Keratinocyte (primary cell): Measurements from ENCODE around the gene GAMT. TPM values are rescaled to one million over a fixed set of nuclear protein-coding genes. Genes with fewer than 3 reads are reported as not detected.

Source experiments
- DNase-seq: peaks from one replicate; pipeline ENCODE4 v3.0.0-alpha.2; 2011; ENCODE audit warnings: low read depth, missing footprints, low spot score
- FAIRE-seq: peaks from 2 replicates; lab custom pipeline; 2011; peaks lifted over from hg19 to GRCh38; lab: Jason Lieb, UNC
- H2AFZ ChIP-seq: 2 replicates; pipeline ENCODE4 v1.6.0; 2012; ENCODE audit warnings: low read length, control low read depth, inconsistent platforms; ENCODE audit not compliant: control insufficient read depth
- H3K27ac ChIP-seq: 2 replicates; pipeline ENCODE4 v1.5.1; 2011; ENCODE audit warnings: low read length; ENCODE audit not compliant: control insufficient read depth, insufficient read depth
- H3K27me3 ChIP-seq: 3 replicates; pipeline ENCODE4 v1.6.0; 2011; ENCODE audit warnings: low read length; ENCODE audit not compliant: control insufficient read depth, insufficient read depth; ENCODE audit errors: extremely low read depth
- H3K36me3 ChIP-seq, 2 experiments: 2 replicates in 1 of 2; 3 replicates in 1 of 2; pipeline ENCODE4 v1.5.1; 2011; ENCODE audit warnings: low read length in 2 of 2, mild to moderate bottlenecking in 1 of 2; ENCODE audit not compliant: control insufficient read depth in 2 of 2, insufficient read depth in 2 of 2; ENCODE audit errors: extremely low read depth in 1 of 2
- H3K4me1 ChIP-seq: 3 replicates; pipeline ENCODE4 v1.5.1; 2011; ENCODE audit warnings: low read length; ENCODE audit not compliant: control insufficient read depth, insufficient read depth; ENCODE audit errors: extremely low read depth
- H3K4me2 ChIP-seq: 3 replicates; pipeline ENCODE4 v1.6.0; 2011; ENCODE audit warnings: low read depth, low read length; ENCODE audit not compliant: control insufficient read depth, insufficient read depth; ENCODE audit errors: extremely low read depth
- H3K4me3 ChIP-seq, 3 experiments: fragments of 200-600 bp in 1 of 3; sonication (generic) in 1 of 3; 2 replicates in 2 of 3; 3 replicates in 1 of 3; pipeline ENCODE4 v1.5.1; 2011 to 2016; ENCODE audit warnings: low read length in 3 of 3, mild to moderate bottlenecking in 3 of 3, control low read depth in 2 of 3, inconsistent platforms in 1 of 3, low read depth in 1 of 3, mixed read lengths in 1 of 3, mixed run types in 1 of 3, moderate library complexity in 1 of 3; ENCODE audit not compliant: control insufficient read depth in 2 of 3, insufficient read depth in 2 of 3; ENCODE audit errors: extremely low read depth in 1 of 3
- H3K79me2 ChIP-seq: 2 replicates; pipeline ENCODE4 v1.6.0; 2012; ENCODE audit warnings: low read length; ENCODE audit not compliant: control insufficient read depth, insufficient read depth
- H3K9ac ChIP-seq: 3 replicates; pipeline ENCODE4 v1.6.0; 2011; ENCODE audit warnings: low read length; ENCODE audit not compliant: control insufficient read depth, insufficient read depth; ENCODE audit errors: extremely low read depth
- H3K9me1 ChIP-seq: 3 replicates; pipeline ENCODE4 v1.6.0; 2011; ENCODE audit warnings: low read length; ENCODE audit not compliant: control insufficient read depth, insufficient read depth; ENCODE audit errors: extremely low read depth
- H3K9me3 ChIP-seq: 2 replicates; pipeline ENCODE4 v1.5.1; 2012; ENCODE audit warnings: low read depth, low read length; ENCODE audit not compliant: control insufficient read depth
- H4K20me1 ChIP-seq: 3 replicates; pipeline ENCODE4 v1.6.0; 2011; ENCODE audit warnings: low read length; ENCODE audit not compliant: control insufficient read depth, insufficient read depth; ENCODE audit errors: extremely low read depth
- CTCF ChIP-seq, 3 experiments: IDR thresholded peaks in 1 of 3; conservative IDR thresholded peaks in 1 of 3; optimal IDR thresholded peaks in 1 of 3; 2 replicates in 2 of 3; 3 replicates in 1 of 3; pipeline versions ENCODE3 to v1.5.1; 2011; ENCODE audit warnings: low read length in 3 of 3, mild to moderate bottlenecking in 3 of 3, moderate library complexity in 2 of 3, control low read depth in 1 of 3, inconsistent platforms in 1 of 3; ENCODE audit not compliant: insufficient read depth in 2 of 3; ENCODE audit errors: extremely low read depth in 1 of 3
- EZH2 ChIP-seq: IDR thresholded peaks from one replicate; pipeline ENCODE4 v1.6.1; 2012; ENCODE audit warnings: inconsistent platforms, mild to moderate bottlenecking, low read length, moderate library complexity
- dilution Hi-C: fragments of 300-500 bp; cut with MboI; formaldehyde crosslinking; loops from one replicate; pipeline ENCODE4 v1.7.0; 2020; ENCODE audit warnings: low sequenced_read_pairs; ENCODE audit not compliant: extremely low pct_ligation_motif_present
- polyA plus RNA-seq, 5 experiments: library from polyadenylated mRNA; depleted of rRNA in 3 of 5; stranded (reverse) in 3 of 5; stranded (forward) in 1 of 5; unstranded in 1 of 5; fragments of >200 nt; gene quantifications; 1 replicate in 1 of 5; 2 replicates in 3 of 5; 3 replicates in 1 of 5; pipeline versions ENCODE4 v1.2.1 to v1.2.3, GENCODE V29; 2011 to 2012; ENCODE audit warnings: missing spikeins in 2 of 5, low read depth in 1 of 5, low replicate concordance in 1 of 5

The GAMT gene
- polyA plus RNA-seq, 1 donor (not counting 4 experiments of a cell fraction or from before 2014, with no cell fraction given): 5.7 TPM

GRCh38 chr19:1433119-1434039 is 32.0 kb upstream of the GAMT start:
- DNase-seq: no peak
- H3K9me3 ChIP-seq: no peaks in the 10 kb centered on the region
- no peaks in the 10 kb centered on the region for H3K27me3 ChIP-seq
- TF ChIP-seq CTCF (optimal IDR thresholded peaks at IDR 0.05 in 1 of 3, IDR thresholded peaks at IDR 0.05 in 1 of 3, conservative IDR thresholded peaks at IDR 0.05 in 1 of 3; ENCODE audit: extremely low read depth in 1 of 3, insufficient read depth in 2 of 3, low read length in 3 of 3): no peak
- no peak for TF ChIP-seq EZH2
- H4K20me1 ChIP-seq: no peaks in the 10 kb centered on the region
- H3K4me1 ChIP-seq: no peaks in the 10 kb centered on the region
- FAIRE-seq: no peak
- dilution Hi-C loops: no loop called here
- no peak overlapping the region for H3K9ac ChIP-seq
- no peak overlapping the region for H2AFZ ChIP-seq
- H3K9me1 ChIP-seq: no peaks in the 10 kb centered on the region
- no peak overlapping the region for H3K4me2 ChIP-seq
- peaks cover 32 to 38% of the 10 kb centered on the region in 2 experiments for H3K36me3 ChIP-seq
- H3K79me2 ChIP-seq: peaks cover 21% of the 10 kb centered on the region
- H3K27ac ChIP-seq: no peak overlapping the region
- no peak overlapping the region for H3K4me3 ChIP-seq

- FAIRE-seq: no peak
- H3K9me3 ChIP-seq: no peaks in the 10 kb centered on the region
- no peak overlapping the region for H2AFZ ChIP-seq
- H3K27ac ChIP-seq: no peak overlapping the region
- H3K4me3 ChIP-seq: no peak overlapping the region
- H3K4me1 ChIP-seq: no peaks in the 10 kb centered on the region
- no peaks in the 10 kb centered on the region for H4K20me1 ChIP-seq
- H3K79me2 ChIP-seq: peaks cover 22% of the 10 kb centered on the region
- dilution Hi-C loops: no loop called here
- peaks cover 35 to 45% of the 10 kb centered on the region in 2 experiments for H3K36me3 ChIP-seq
- no peaks in the 10 kb centered on the region for H3K9me1 ChIP-seq
- H3K9ac ChIP-seq: no peak overlapping the region
- no peak overlapping the region for H3K4me2 ChIP-seq
- DNase-seq: no peak
- TF ChIP-seq EZH2 (no peak), CTCF (optimal IDR thresholded peaks at IDR 0.05 in 1 of 3, IDR thresholded peaks at IDR 0.05 in 1 of 3, conservative IDR thresholded peaks at IDR 0.05 in 1 of 3; ENCODE audit: extremely low read depth in 1 of 3, insufficient read depth in 2 of 3, low read length in 3 of 3) (no peak)
- no peaks in the 10 kb centered on the region for H3K27me3 ChIP-seq
Observed at GRCh38 chr19:1432507-1432887, 31.2 kb upstream of the GAMT start.
